HFFc6 (cell line): ENCODE data around the gene ASTN2. TPM values are rescaled to one million over a fixed set of nuclear protein-coding genes. Genes with fewer than 3 reads are reported as not detected.

Source experiments
- DNase-seq: peaks from one replicate; pipeline ENCODE4 v3.0.0-alpha.2; 2018
- H3K27ac Mint-ChIP-seq: 2 replicates; pipeline ENCODE4 v1.8.0; 2020; ENCODE audit warnings: mild to moderate bottlenecking, mixed read lengths
- H3K27me3 Mint-ChIP-seq: 2 replicates; pipeline ENCODE4 v1.8.0; 2021; ENCODE audit warnings: mild to moderate bottlenecking, moderate library complexity, mixed read lengths; ENCODE audit not compliant: insufficient read depth
- H3K36me3 Mint-ChIP-seq: 2 replicates; pipeline ENCODE4 v1.8.0; 2021; ENCODE audit warnings: low read depth, mixed read lengths
- H3K4me1 Mint-ChIP-seq: 2 replicates; pipeline ENCODE4 v1.8.0; 2020; ENCODE audit warnings: low read depth, mixed read lengths
- H3K4me3 Mint-ChIP-seq: 2 replicates; pipeline ENCODE4 v1.8.0; 2020; ENCODE audit warnings: mild to moderate bottlenecking, moderate library complexity, mixed read lengths
- H3K9me3 Mint-ChIP-seq: 2 replicates; pipeline ENCODE4 v1.8.0; 2020; ENCODE audit warnings: mild to moderate bottlenecking, mixed read lengths
- total RNA-seq, 6 experiments: library from RNA; stranded (reverse); fragmentation: NEBNext Ultra II Directional; extraction: Animal tissue kit (Norgen Biotek cat#: 25700); gene quantifications; 2 replicates in 1 of 6; 3 replicates in 5 of 6; pipeline ENCODE4 v1.2.3, GENCODE V29; 2021
- TF ChIP-seq, protein P1 (sequence below): fragments of 200-600 bp; sonication (generic); IDR thresholded peaks from 2 replicates; pipeline ENCODE4 v1.5.0; 2021; ENCODE audit warnings: antibody characterized with exemption, mild to moderate bottlenecking

ASTN2 gene
- total RNA-seq, 6 experiments from 2014 or later, result 7.3 to 9.7 (median 8.3) TPM

DNA sequence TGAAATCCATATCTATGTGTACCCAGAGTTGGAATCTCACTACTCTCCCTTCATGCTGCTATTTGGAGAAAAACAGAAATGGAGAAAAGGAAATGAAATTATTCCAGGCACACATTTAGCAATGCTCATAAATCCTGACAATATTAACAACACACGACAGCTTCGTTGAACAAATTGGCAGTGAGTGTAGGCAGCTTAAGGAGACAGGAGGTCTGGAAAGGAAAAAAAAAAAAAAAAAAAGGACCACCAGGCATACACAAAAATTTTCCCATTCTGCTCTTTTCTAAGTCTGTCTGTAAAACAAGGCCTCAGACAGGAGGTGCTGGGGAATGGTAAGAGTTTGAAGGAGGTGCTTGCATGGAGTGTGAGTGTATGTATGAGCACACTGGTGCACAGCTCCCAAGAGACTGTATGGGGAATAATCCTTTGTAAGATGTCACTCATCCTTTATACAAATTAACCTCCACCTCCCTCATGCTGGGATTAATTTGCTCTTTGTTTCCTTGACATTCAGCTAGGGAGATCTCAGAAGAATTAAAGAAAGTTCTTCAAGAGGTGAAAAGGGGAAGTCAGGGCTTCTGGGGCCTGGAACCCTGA, 78.9 kb downstream of the ASTN2 start:
- Mint-ChIP-seq H3K27me3 (no peaks in the 10 kb centered on the region; the same call in 1 of the 2 replicates), H3K27ac (no peak overlapping the region), H3K4me3 (no peak overlapping the region), H3K9me3 (peaks cover 57% of the 10 kb centered on the region), H3K4me1 (no peaks in the 10 kb centered on the region), H3K36me3 (peaks cover 5% of the 10 kb centered on the region; the same call in 1 of the 2 replicates)
- no peak for DNase-seq
- TF ChIP-seq, protein P1, sequence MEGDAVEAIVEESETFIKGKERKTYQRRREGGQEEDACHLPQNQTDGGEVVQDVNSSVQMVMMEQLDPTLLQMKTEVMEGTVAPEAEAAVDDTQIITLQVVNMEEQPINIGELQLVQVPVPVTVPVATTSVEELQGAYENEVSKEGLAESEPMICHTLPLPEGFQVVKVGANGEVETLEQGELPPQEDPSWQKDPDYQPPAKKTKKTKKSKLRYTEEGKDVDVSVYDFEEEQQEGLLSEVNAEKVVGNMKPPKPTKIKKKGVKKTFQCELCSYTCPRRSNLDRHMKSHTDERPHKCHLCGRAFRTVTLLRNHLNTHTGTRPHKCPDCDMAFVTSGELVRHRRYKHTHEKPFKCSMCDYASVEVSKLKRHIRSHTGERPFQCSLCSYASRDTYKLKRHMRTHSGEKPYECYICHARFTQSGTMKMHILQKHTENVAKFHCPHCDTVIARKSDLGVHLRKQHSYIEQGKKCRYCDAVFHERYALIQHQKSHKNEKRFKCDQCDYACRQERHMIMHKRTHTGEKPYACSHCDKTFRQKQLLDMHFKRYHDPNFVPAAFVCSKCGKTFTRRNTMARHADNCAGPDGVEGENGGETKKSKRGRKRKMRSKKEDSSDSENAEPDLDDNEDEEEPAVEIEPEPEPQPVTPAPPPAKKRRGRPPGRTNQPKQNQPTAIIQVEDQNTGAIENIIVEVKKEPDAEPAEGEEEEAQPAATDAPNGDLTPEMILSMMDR, result no peak

DNA sequence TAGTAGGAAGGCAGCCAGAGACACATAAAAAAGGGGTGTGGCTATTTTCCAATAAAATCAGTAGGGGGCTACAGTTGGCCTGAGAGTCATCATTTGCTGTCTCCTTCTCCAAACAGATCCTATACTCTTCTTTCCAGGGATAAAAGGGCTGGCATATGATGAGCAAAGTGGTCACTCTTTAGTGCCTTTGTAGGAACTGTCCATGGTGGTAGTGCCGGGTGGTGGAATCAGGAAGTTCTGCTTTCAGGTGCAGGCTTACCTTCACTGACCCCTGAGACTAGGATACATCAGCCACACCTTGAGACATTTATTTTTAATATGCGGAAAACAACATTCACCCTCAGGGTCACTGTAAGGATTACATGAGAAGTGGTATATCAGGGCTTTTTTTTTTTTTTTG, 80.8 kb downstream of the ASTN2 start:
- no peak for DNase-seq
- TF ChIP-seq, protein P1, result no peak
- peaks cover 59% of the 10 kb centered on the region for H3K9me3 Mint-ChIP-seq
- H3K27ac Mint-ChIP-seq, result no peak overlapping the region
- H3K36me3 Mint-ChIP-seq, result peaks cover under 1% of the 10 kb centered on the region; the same call in 1 of the 2 replicates
- H3K27me3 Mint-ChIP-seq, result no peaks in the 10 kb centered on the region; the same call in 1 of the 2 replicates
- no peaks in the 10 kb centered on the region for H3K4me1 Mint-ChIP-seq
- no peak overlapping the region for H3K4me3 Mint-ChIP-seq

DNA sequence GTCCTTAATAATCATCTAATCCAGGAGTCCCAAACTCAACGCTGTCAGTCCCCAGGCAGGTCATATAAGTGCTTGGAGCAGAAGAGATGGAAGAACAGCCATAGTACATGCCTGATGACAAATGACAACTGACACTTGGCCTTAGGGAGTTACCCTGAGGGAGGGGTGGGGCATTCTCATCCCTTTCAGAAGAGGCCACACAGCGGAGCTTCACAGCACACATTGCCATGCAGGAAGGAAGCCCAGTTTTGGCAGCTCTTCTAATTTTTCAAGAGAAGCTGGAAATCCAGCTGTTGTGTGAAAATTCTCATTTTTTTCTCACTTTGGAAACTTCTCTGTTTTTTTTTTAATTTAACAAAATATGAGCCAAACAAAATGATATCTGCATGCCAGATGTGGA, 89.0 kb downstream of the ASTN2 start:
- DNase-seq, result no peak
- Mint-ChIP-seq H3K27me3 (no peaks in the 10 kb centered on the region; the same call in 1 of the 2 replicates), H3K27ac (no peak overlapping the region), H3K4me1 (no peaks in the 10 kb centered on the region), H3K4me3 (no peak overlapping the region), H3K9me3 (peaks cover 74% of the 10 kb centered on the region), H3K36me3 (peaks cover 4% of the 10 kb centered on the region)
- TF ChIP-seq, protein P1, result no peak

DNA sequence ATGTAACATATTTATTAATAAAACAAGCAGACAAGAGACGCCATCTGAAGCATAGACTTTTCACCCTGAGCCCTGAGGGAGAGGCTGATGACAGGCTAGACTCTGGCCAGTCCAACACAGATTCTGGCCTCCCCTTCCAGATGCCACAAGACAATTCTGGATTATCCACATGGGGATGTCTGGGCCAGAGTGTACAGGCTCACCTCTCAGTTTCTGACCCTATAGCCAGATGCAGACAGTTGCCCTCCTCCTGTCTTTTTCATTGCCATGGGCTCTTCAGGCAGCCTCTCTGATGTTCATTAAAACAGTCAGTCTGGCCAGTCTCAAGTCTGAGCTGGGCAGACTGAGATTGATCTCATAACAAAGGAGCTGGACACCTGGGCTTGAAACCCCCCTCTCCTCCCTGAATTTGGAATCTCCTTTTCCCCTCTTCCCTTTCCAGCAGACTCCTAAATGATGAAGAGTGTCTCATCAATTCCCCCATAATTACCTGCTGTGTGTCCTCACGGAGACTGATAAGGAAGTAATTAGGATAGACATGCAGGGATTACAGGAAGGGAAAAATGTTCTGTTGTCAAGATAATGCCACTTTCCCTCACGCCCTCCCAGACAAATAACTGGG, 89.6 kb downstream of the ASTN2 start:
- Mint-ChIP-seq H3K4me3 (no peak overlapping the region), H3K9me3 (peaks cover 73% of the 10 kb centered on the region), H3K4me1 (no peaks in the 10 kb centered on the region), H3K36me3 (peaks cover 4% of the 10 kb centered on the region), H3K27ac (no peak overlapping the region), H3K27me3 (no peaks in the 10 kb centered on the region; the same call in 1 of the 2 replicates)
- TF ChIP-seq, protein P1, result no peak
- DNase-seq, result no peak

DNA sequence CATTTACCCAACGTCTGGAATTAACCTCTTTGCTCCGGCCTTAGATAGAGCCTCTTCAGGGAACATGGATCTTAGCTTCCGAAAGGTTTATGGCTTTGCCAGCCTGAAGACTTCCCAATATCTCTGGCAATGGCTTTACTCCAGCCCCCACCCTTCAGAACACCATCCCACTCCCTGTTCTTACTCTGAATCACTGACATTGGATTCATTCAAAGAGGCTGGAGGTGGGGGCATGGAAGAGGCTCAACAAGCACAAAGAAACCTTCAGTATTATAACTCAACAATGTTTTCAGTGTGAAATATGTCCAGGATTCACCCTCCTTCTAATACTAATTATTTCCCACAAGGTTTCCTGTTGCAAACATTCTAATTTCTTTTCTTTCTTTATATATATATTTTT, 91.5 kb downstream of the ASTN2 start:
- Mint-ChIP-seq H3K4me1 (no peaks in the 10 kb centered on the region), H3K36me3 (peaks cover 4% of the 10 kb centered on the region), H3K4me3 (no peak overlapping the region), H3K9me3 (peaks cover 61% of the 10 kb centered on the region), H3K27me3 (no peaks in the 10 kb centered on the region; the same call in 1 of the 2 replicates), H3K27ac (no peak overlapping the region)
- TF ChIP-seq, protein P1, result no peak
- no peak for DNase-seq
